HG02938 (cell line): ENCODE results near the gene GRID2.
"Not testable (repeated sequence)": the region's sequence is repeated elsewhere in the genome, so short reads cannot be mapped to it uniquely, and the experiment has no call there.

ENCODE experiments used
- ATAC-seq: cut with Tn5 transposase; IDR thresholded peaks from one replicate; pipeline ENCODE4 v1.9.1; 2021; ENCODE audit warnings: mild to moderate bottlenecking, moderate library complexity; ENCODE audit not compliant: unreplicated experiment

The GRID2 gene

GRCh38 chr4:92303621-92304027 lies at the start of gene GRID2:
GRID2 (plus strand) TSS chr4:92303966.
- no peak for ATAC-seq

DNA sequence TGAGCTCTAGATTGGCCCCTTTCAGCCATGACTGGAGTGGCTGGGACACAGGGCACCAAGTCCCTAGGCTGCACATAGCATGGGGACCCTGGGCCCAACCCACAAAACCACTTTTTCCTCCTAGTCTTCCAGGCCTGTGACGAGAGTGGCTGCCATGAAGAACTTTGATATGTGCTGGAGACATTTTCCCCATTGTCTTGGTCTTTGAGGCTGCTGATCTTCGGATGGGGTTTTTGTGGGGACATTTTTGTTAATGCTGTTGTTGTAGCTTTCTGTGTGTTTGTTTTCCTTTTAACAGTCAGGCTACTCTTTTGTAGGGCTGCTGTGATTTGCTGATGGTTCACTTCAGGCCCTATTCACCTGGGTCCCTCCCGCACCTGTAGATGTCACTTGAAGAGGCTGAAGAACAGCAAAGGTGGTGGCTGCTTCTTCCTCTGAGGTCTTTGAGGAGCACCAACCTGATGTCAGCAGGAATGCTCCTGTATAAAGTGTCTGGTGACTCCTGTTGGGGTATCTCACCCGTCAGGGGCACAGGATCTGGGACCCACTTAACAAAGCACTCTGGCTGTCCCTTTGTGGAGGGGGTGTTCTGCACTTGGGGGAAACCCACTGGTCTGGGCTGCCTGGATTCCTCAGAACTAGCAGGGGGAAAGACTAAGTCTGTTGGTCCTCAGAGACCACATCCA lies 49.6 kb upstream of the GRID2 start:
- ATAC-seq = no peak

DNA sequence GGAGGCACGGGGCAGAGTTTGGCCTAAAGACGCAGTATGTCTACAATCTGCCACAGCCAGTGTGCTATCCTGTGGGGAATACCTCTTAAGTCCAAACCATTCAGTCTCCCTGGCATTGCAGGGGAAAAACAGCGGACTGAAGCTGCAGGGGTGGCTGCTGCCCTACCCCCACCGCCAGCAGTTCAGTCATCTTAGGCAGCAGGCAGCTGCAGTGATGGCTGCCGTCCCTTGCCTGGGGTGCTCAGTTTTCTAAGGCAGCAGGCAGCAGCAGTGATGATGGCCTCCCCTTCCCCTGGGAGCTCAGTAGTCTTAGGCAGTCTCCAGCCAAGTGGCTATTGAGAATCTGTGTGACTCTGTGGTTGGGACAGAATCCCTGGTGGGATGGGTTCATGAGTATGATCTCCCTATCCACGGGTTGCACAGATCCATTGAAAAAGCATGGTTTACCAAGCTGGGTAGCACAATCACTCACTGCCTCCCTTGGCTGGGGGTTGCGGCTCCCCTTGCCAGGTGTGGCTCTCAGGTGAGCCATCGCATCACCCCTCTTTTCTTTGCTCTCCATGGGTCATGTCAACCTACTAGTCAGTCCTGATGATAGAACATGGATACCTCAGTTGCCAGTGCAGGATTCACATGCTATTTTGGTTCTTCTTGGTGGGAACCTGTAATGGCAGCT lies 48.9 kb upstream of the GRID2 start:
- ATAC-seq = no peak

- no peak for ATAC-seq
These were observed 47.9 kb upstream of the GRID2 start for GRCh38 chr4:92255920-92256244.

DNA sequence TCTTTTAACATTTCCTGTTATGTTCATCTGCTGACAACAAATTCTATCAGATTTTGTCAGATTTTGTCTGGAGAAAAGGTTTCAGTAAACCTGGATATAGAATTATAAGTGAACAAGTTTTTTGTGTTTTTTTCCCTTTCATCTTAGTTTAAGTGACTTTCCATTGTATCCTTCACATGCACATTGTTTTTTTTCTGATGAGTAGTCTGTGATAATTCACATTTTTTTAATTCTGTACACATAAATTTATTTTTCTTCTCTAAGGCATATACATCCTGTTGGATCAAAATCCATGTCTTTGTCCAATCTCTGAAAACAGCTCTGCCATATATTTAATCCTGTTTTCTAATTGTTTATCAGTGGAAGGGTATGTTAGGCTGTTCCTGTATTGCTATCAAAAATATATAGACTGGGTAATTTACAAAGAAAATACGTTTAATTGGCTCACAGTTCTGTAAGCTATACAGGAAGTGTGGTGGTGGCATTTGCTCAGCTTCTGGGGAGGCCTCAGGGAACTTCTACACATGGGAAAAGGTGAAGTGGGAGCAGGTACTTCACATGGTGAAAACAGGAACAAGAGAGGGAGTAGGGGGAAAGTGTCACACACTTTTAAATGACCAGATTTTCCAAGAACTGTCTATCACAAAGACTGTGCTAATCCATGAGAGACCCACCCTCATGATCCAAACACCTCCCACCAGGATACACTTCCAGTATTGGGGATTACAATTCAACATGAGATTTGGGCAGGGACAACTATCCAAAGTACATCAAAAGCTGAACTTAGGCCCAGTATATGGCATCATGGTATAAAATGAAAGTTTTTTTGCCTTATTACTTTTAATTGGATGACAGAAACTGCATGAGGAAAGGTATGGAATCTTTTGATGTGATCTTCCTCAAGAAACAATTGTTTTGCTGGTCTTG lies 45.6 kb upstream of the GRID2 start:
- ATAC-seq = no peak

DNA sequence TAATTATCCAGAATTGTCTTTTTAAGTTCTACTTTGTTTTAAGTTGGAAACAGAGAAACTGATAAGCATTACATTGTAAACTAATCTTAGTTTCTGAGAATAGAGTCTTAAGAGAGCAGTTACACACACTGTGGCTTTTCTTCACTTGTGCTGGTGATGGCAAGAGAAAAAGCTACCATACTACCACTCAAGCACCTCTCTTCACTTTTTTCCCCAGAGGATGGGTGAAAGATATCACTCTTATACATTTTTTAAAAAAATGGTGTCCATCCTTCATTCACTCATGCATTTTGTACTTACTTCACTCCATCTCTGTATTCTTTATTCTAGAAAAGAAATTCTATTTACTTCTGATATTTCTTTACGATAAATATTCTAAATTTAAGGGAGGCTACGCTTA lies 42.5 kb upstream of the GRID2 start:
- no peak for ATAC-seq

DNA sequence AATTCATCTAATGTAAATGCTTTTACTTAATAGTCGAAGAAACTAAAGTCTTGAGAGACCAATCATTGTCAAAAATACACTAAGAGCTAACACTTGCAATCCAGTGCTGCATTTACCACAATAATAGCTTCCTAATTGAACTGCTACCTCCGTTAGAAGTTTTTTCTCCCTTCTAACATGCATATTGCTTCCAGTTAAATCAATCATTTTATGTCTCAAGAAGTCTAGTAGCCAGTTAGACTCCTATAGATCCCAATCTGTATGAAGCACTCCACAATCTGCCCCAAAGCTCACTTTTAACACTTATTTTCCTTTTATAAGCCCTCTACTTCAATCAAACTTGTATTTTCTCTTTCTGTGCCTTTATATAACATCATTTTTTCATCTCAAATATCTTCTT lies 41.4 kb upstream of the GRID2 start:
- ATAC-seq = no peak

DNA sequence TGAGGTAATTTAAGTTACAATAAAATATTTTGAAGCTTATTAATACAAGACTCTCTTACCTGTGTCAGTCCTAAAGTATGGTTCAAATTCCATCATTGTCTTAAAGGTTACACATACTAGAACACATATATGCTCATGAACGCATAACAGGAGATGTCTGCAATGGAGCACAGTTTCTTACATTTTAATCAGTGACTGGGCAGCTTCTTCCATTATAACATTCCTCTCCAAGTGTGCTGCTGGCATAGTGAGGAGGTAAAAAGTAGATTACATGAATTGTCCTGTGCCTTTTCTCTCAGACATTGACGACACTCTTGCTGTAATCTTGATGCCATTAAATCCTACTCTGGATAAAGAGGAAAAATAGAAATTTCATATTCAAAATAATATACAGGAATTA lies 40.8 kb upstream of the GRID2 start:
- no peak for ATAC-seq

DNA sequence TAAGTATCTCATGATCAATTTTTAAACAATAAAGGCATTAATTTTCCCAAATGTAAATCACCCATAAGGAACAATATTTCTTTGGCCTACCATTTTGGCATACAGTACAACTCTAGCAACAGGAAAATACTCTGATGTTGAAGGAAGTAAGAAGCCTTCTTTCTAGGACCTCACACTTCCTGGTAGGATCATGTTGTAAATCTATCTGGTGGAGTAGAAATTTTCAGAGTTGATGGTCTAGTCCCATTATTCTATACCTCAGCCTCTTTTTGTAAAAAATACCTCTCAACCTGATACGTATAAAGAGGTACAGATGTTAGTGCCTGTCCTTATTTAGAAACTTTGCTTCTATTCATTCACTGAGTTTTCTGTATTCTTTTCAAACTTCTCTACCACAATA lies 40.2 kb upstream of the GRID2 start:
- ATAC-seq = no peak

GRCh38 chr4:92264163-92264562 lies 39.6 kb upstream of the GRID2 start:
- no peak for ATAC-seq

DNA sequence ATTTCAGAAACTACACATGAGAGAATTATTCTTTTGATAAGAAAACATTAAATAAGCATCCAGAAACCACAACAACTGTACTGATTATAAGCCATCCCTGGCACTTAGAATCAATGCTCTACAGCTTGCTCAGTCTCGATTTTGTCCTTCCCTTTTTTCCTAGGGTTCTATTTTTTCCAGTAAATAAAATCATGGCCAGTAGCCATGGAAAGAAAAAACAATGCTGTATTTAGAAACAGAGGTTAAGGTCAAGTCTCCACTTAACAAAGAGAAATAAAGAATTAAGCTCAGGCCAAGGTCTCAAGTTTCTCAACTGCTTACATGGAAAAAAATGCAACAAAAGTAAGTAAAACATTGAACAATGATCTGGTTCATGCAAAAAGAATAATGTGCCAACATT lies 38.7 kb upstream of the GRID2 start:
- ATAC-seq = no peak

- no peak for ATAC-seq
These were observed 38.0 kb upstream of the GRID2 start for GRCh38 chr4:92265798-92266197.

DNA sequence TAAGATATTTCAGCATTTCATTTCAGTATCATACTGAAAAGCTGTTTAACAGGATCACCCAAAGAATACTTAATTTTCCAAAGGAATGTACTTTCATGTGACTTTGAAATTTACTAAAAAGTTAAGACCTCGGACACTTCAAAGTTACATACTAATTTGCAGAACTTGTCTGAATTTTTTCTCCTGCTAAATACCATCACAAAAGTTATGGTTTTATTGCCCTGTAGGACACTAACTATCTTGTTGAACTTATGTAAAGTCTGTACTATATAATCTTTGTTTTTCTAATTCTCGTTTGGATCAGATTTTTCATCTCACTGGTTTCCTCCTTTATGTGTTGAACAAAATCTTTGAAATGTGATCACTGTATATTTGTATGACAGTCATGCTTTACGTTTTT lies 37.2 kb upstream of the GRID2 start:
- ATAC-seq = no peak

DNA sequence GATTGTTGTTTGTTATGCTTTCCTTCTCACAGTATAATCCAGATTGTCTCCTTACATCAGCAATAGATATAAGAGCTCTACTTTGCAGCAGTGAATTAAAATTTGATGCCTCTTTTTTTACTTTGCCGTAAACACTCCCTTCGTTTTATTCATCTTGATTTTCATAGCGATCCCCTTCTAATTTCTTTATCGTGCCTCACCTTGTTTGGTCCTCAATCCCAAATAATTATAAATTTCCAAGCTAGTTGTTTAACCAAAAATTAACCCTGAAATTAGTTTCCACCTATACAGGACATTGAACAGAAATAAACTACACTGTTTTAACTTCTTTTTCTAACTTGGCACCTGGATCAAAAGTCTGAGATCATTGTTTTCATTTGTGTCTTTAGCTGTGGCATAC lies 35.1 kb upstream of the GRID2 start:
- ATAC-seq = no peak

GRCh38 chr4:92270908-92271307 lies 32.9 kb upstream of the GRID2 start:
- ATAC-seq = no peak

- not testable (repeated sequence) for ATAC-seq
These were observed 32.2 kb upstream of the GRID2 start for GRCh38 chr4:92271551-92271950.

GRCh38 chr4:92277057-92277881 lies 26.5 kb upstream of the GRID2 start:
- not testable (repeated sequence) for ATAC-seq

DNA sequence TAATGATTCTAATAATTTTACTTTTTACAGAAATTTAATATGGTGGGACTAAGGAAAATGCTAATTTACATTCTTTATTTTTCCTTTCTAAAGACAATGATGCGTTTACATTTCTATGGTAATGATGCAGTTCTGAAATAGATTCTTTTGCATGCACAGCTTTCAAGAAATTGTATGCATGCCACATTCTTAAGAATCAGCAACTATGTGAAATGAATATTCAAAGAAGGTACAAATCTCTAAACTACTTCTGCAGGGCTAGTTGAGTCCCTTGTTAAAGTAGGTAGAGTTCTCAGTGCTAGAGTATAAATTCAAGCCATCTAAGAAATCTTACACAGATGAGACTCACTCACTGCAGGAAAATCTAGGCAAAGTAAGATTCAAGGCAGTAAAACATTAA lies 24.5 kb upstream of the GRID2 start:
- no peak for ATAC-seq

DNA sequence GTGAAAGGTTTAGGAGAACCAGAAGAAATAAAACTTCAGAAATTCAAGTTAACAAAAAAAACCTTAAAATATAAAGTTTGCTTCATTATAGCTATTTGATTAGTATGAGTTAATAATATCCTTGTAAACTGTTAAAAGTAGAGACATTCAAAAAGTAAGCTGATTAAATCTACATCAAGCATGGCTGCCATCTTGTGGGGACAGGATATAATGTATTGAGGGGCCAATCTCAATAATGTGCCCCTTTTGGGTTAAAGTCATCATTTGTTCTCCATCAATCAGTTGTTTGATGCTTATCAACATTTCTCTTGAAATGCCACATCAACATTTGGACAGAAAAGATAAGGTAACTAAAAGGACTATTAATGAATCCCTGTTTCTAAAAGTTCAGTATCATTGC lies 4.6 kb upstream of the GRID2 start:
- ATAC-seq = no peak

DNA sequence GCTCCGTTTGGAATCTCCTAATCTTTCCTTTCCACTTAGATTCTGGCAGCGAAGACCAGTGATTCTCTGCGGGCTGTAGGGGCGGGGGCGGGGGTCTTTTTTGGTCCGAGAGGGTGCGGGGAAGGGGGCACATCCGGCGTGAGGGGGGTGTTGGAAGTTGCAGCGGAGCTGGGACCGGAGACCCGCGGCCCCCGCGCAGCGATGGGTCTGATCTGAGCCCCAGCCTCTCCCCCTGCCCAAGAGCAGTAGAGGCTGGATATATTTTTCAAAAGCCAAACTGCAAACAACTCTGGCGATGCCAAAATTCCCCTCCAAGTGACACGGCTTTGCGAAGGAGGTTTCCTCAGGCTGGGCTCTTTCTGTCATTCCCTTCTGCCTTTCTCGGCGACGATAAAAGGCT lies 355 bp downstream of the GRID2 start:
- ATAC-seq = no peak

DNA sequence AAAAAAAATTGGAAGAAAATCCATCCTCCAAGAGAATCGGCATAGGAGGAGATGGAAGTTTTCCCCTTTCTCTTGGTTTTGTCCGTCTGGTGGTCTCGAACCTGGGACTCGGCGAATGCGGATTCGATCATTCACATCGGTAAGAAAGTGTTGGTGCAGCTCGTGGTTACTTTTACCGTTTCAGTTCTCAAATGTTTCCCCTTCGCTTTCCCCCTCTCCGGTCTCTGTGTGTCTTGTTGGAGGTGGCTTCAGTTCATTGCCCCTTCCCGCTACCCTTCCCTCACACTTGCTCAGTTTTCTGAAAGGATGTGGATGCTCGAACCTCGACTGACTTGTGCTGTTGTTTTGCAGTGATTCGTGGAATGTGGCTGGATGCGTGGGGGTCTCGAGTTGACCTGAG lies 840 bp downstream of the GRID2 start:
- no peak for ATAC-seq
